ENCODE data around the gene TSPAN18. TPM values are rescaled to one million over a fixed set of nuclear protein-coding genes. Genes with fewer than 3 reads are reported as not detected.

The TSPAN18 gene
- total and polyA plus RNA-seq, 10 of the 15 experiments (the other 5 are each of a cell fraction or from before 2014, with no cell fraction given), result 0.02 to 0.77 (median 0.13) TPM; not detected in 1

DNA sequence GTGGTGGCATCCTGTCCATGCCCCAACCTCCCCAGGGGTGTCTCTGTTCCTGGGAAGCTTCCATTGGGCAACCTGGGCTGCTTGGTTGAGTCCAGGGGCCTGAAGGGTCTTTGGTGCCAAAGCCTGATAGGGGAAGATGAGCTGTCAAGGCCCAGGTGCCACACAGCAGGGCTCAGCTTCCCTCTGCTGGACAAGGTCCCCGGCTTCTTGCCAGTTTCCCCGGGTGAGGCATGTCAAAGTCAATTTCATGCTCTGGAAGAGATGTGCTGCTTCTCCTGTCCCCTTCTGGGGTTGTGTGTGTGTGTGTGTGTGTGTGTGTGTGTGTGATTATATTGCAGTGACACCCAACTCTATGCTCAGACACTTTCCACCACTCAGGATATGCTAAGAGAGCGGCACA is 197.0 kb downstream of the TSPAN18 start (continued):
- no peak for TF ChIP-seq USF1 (IDR thresholded peaks at IDR 0.05; ENCODE audit: borderline replicate concordance, extremely low read length, insufficient read depth, low read depth, low read length)
- no peak for TF ChIP-seq IKZF2 (IDR thresholded peaks at IDR 0.05)

DNA sequence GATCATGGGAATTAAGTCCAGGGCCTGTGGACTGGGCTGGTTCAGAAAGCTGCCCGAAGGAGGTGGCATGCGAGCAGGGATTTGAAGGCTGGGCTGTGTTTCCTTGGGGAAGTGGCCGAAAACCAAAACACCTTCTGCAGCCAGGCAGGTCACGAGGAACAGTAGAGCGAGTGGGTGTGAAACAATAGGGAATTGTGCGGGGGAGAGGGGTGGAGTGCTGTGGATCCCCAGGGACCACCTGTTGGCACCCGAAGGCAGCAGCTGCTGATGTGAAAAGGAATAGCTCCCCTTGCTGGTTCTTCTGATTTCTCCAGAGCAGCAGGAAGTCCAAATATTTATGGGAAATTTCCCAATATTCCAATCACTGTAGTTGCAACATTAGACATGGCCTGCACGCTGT is 199.3 kb downstream of the TSPAN18 start:
- H3K27ac ChIP-seq (ENCODE audit: control insufficient read depth, insufficient read depth), result no peak overlapping the region
- no peak overlapping the region for H3K4me2 ChIP-seq (ENCODE audit: control insufficient read depth, insufficient read depth)
- peaks cover 0 to 1% of the 10 kb centered on the region in 2 experiments; a peak in 2 of 4 replicates for H3K27me3 ChIP-seq (replicated peaks in 1 of 2; ENCODE audit: control insufficient read depth in 2 of 2, insufficient read depth in 2 of 2, low read length in 1 of 2)
- no peak for ATAC-seq
- H2AFZ ChIP-seq (ENCODE audit: control insufficient read depth, low read depth, low read length), result no peak overlapping the region
- intact Hi-C loops (cut with micrococcal nuclease; ENCODE audit: unreplicated experiment) (loop anchor here (2.0 kb wide), 1 partner anchor 177 kb away; no protein-coding TSS in a partner anchor), in situ Hi-C loops (cut with MboI) (loop anchor here (25.0 kb wide), 1 partner anchor 411 kb away; no protein-coding TSS in a partner anchor)
- ChIA-PET POLR2A (no interaction called here), RAD21 (ENCODE audit: unreplicated experiment) (interaction anchor here (4.4 kb wide), 1 partner anchor 177 kb away, joined by 21 read pairs; no protein-coding TSS in a partner anchor), CTCF (interaction anchor here (0.7 to 16.8 kb wide), 6 partner anchors 15 to 558 kb away, joined by 3 to 571 read pairs (median 3); no protein-coding TSS in a partner anchor), SMC1A (ENCODE audit: uncharacterized antibody, unreplicated experiment) (interaction anchor here (1.4 to 3.4 kb wide), 2 partner anchors 10 to 178 kb away, joined by 4 to 31 read pairs; no protein-coding TSS in a partner anchor)
- WGBS (ENCODE audit: insufficient coverage, insufficient replicate concordance, low lambda C conversion rate, missing lambda C conversion rate), result 26% methylated on average over 8 of the region's 8 CpGs
- no peaks in the 10 kb centered on the region for H3K9me3 ChIP-seq (replicated peaks; ENCODE audit: control insufficient read depth, insufficient read depth, low read length)
- H3K4me1 ChIP-seq (ENCODE audit: control insufficient read depth, insufficient read depth, low read length), result no peaks in the 10 kb centered on the region
- H3K9ac ChIP-seq (ENCODE audit: control insufficient read depth, insufficient read depth, low read length), result no peak overlapping the region
- no TSS peak for BruUV-seq (replicated peaks)
- H3K36me3 ChIP-seq (ENCODE audit: control insufficient read depth in 2 of 2, insufficient read depth in 2 of 2, low read length in 1 of 2), result no peaks in the 10 kb centered on the region
- FAIRE-seq, result no peak
- DNase-seq (ENCODE audit: low read depth, low spot score), result no peak
- H3K79me2 ChIP-seq (ENCODE audit: control insufficient read depth, insufficient read depth, low read length), result no peaks in the 10 kb centered on the region
- no peaks in the 10 kb centered on the region; the same call in 1 of the 2 replicates for H4K20me1 ChIP-seq (ENCODE audit: control insufficient read depth, insufficient read depth)
- TF ChIP-seq, protein P1, sequence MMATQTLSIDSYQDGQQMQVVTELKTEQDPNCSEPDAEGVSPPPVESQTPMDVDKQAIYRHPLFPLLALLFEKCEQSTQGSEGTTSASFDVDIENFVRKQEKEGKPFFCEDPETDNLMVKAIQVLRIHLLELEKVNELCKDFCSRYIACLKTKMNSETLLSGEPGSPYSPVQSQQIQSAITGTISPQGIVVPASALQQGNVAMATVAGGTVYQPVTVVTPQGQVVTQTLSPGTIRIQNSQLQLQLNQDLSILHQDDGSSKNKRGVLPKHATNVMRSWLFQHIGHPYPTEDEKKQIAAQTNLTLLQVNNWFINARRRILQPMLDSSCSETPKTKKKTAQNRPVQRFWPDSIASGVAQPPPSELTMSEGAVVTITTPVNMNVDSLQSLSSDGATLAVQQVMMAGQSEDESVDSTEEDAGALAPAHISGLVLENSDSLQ (IDR thresholded peaks at IDR 0.05), result no peak
- TF ChIP-seq STAT1 (conservative IDR thresholded peaks at IDR 0.05) (no peak), ZNF274 (IDR thresholded peaks at IDR 0.05; ENCODE audit: insufficient read depth, insufficient read length) (no peak), POLR2AphosphoS2 (IDR thresholded peaks at IDR 0.05; ENCODE audit: low read depth, low read length) (no peak), ZNF384 (IDR thresholded peaks at IDR 0.05; ENCODE audit: borderline replicate concordance, low read depth, low read length) (no peak)
- H3K4me3 ChIP-seq, result no peak overlapping the region
